ENCODE measurements around the gene CYTH4. TPM values are rescaled to one million over a fixed set of nuclear protein-coding genes. Genes with fewer than 3 reads are reported as not detected.

Gene CYTH4
- total and polyA plus RNA-seq, 4 donors: 10.5 to 84.2 (median 35.0) TPM

DNA sequence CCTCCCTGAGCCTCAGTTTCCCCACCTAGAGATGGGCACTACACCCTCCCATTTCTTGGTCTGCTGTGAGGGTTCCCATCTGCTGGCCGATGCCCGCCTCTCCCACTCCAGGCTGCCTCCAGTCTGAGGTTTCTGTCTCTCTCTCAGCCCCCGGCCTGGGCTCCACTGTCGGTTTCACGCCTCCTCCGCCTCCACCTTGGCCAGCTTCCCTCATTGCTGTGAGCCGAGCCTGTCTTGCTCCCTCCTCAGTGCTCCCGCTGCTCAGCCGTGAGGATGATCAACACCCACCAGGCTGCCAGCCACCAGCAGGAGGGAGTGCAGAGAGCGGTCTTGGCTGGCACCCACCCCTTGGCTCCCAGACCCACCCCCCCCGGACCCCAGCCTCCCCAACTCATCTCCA, 61.0 kb downstream of the CYTH4 start:
- Histone ChIP-seq H3K4me1 (ENCODE audit: control insufficient read depth in 5 of 5, insufficient read depth in 5 of 5, low read length in 5 of 5) (peaks cover 0 to 16% (median 2%) of the 10 kb centered on the region in 5 donors), H3K27ac (ENCODE audit: low read depth in 1 of 2, low read length in 1 of 2) (no peak overlapping the region), H3K36me3 (ENCODE audit: control insufficient read depth in 4 of 4, insufficient read depth in 4 of 4, low read length in 4 of 4) (no peaks in the 10 kb centered on the region), H3K9ac (ENCODE audit: insufficient read depth in 1 of 2, low read length in 2 of 2) (no peak overlapping the region), H3K9me3 (ENCODE audit: control insufficient read depth in 4 of 4, insufficient read depth in 3 of 4, low read length in 3 of 4) (no peaks in the 10 kb centered on the region), H3K4me3 (no peak overlapping the region), H3K27me3 (ENCODE audit: control insufficient read depth in 3 of 3, insufficient read depth in 3 of 3, low read length in 2 of 3) (peaks cover 0 to 3% (median 0%) of the 10 kb centered on the region in 3 donors)
- ATAC-seq (ENCODE audit: insufficient read depth, low FRiP score) (no peak), DNase-seq (no peak)
- TF ChIP-seq, protein P1, sequence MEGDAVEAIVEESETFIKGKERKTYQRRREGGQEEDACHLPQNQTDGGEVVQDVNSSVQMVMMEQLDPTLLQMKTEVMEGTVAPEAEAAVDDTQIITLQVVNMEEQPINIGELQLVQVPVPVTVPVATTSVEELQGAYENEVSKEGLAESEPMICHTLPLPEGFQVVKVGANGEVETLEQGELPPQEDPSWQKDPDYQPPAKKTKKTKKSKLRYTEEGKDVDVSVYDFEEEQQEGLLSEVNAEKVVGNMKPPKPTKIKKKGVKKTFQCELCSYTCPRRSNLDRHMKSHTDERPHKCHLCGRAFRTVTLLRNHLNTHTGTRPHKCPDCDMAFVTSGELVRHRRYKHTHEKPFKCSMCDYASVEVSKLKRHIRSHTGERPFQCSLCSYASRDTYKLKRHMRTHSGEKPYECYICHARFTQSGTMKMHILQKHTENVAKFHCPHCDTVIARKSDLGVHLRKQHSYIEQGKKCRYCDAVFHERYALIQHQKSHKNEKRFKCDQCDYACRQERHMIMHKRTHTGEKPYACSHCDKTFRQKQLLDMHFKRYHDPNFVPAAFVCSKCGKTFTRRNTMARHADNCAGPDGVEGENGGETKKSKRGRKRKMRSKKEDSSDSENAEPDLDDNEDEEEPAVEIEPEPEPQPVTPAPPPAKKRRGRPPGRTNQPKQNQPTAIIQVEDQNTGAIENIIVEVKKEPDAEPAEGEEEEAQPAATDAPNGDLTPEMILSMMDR (IDR thresholded peaks at IDR 0.05; ENCODE audit: control extremely low read depth, extremely low read depth): no peak
- 69 to 80% methylated on average over 11 of the region's 11 CpGs for WGBS, 2 donors

DNA sequence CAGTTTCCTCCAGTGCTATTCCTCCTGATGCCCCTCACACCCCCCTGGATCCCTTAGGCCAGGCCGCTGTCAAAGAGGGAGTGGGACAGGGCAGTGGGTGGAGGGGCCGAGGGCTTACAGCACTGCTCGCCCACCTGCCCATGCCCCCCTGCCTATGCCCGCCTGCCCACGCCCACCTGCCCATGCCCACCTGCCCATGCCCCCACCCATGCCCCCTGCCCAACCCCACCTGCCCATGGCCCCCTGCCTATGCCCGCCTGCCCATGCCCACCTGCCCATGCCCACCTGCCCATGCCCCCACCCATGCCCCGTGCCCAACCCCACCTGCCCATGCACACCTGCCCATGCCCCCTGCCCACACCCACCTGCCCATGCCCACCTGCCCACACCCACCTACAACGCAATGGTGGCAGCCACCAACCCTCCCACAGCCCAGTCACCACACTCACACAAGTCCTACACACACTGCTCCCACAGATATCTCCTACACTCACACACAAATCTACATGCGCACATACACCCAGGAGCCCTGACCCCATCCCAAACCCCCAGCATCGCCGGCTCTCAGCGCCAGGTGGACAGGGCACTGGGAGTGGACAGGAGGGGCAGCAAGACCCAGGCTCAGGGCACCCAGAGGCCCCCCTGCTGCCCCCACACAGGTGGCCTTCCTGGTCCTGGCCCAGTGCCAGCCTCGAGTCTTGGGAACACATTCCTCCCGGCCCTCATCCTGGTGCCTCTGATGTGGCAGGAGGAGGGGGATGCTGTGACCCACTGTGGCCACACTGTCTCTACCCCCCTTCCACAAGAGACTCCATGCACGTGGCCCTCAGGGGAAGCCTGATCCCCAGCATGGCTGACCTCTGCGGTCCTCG, 61.8 kb downstream of the CYTH4 start:
- H3K36me3 ChIP-seq (ENCODE audit: control insufficient read depth in 4 of 4, insufficient read depth in 4 of 4, low read length in 4 of 4): no peaks in the 10 kb centered on the region
- DNase-seq: peak; percentile 17 to 54 (median 35)
- H3K4me1 ChIP-seq (ENCODE audit: control insufficient read depth in 5 of 5, insufficient read depth in 5 of 5, low read length in 5 of 5): peaks cover 0 to 16% (median 2%) of the 10 kb centered on the region in 5 donors
- H3K9ac ChIP-seq (ENCODE audit: insufficient read depth in 1 of 2, low read length in 2 of 2): no peak overlapping the region
- no peaks in the 10 kb centered on the region for H3K9me3 ChIP-seq (ENCODE audit: control insufficient read depth in 4 of 4, insufficient read depth in 3 of 4, low read length in 3 of 4)
- no peak for ATAC-seq (ENCODE audit: insufficient read depth, low FRiP score)
- peaks cover 0 to 3% (median 0%) of the 10 kb centered on the region in 3 donors for H3K27me3 ChIP-seq (ENCODE audit: control insufficient read depth in 3 of 3, insufficient read depth in 3 of 3, low read length in 2 of 3)
- no peak overlapping the region for H3K4me3 ChIP-seq
- 73 to 91% methylated on average over 15 to 17 of the region's 17 CpGs for WGBS, 2 donors
- TF ChIP-seq, protein P1 (IDR thresholded peaks at IDR 0.05; ENCODE audit: control extremely low read depth, extremely low read depth): no peak
- H3K27ac ChIP-seq (ENCODE audit: low read depth in 1 of 2, low read length in 1 of 2): no peak overlapping the region

DNA sequence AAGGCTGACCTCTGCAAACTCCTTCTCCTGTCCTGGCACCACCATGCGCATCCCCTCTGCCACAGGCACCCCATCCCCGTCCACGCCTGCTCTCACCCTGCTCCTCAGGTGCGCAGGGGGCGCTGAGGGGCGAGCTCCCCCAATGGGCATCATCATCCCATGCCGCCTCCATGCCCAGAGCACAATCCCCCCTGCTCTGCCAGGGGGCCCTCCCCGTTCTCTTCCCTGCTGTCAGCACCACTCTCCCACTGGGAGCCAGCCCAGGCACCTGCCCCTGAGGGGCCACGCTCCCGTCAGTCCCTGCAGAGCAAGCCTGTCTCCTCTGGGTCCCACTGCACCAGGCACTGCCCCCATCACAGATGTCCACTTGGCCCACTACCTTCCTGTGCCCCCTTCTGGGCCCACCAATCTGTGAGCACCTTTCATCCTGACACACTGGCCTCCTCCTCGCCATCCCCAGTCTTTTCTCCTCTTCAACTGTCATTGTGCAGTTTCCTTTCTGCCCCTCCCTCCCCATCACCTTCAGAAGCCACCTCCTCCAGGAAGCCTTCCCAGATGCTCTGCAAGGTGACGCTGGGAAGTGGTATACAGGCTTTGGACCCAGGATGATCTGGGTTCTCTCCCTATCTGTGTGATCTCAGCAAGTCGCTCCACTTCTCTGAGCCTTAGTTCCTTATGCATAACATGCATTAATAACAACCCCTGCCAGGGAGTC, 62.6 kb downstream of the CYTH4 start:
- no peak for ATAC-seq (ENCODE audit: insufficient read depth, low FRiP score)

More for the DNA sequence above, 62.6 kb downstream of the CYTH4 start:
- H3K4me3 ChIP-seq: no peak overlapping the region
- H3K4me1 ChIP-seq (ENCODE audit: control insufficient read depth in 5 of 5, insufficient read depth in 5 of 5, low read length in 5 of 5): peaks cover 0 to 16% (median 2%) of the 10 kb centered on the region in 5 donors
- TF ChIP-seq, protein P1 (IDR thresholded peaks at IDR 0.05; ENCODE audit: control extremely low read depth, extremely low read depth): no peak
- no peaks in the 10 kb centered on the region for H3K9me3 ChIP-seq (ENCODE audit: control insufficient read depth in 4 of 4, insufficient read depth in 3 of 4, low read length in 3 of 4)
- no peaks in the 10 kb centered on the region for H3K36me3 ChIP-seq (ENCODE audit: control insufficient read depth in 4 of 4, insufficient read depth in 4 of 4, low read length in 4 of 4)
- DNase-seq: no peak
- 84 to 86% methylated on average over 13 of the region's 13 CpGs for WGBS, 2 donors
- H3K27me3 ChIP-seq (ENCODE audit: control insufficient read depth in 3 of 3, insufficient read depth in 3 of 3, low read length in 2 of 3): peaks cover 0 to 3% (median 0%) of the 10 kb centered on the region in 3 donors
- H3K9ac ChIP-seq (ENCODE audit: insufficient read depth in 1 of 2, low read length in 2 of 2): no peak overlapping the region
- H3K27ac ChIP-seq (ENCODE audit: low read depth in 1 of 2, low read length in 1 of 2): no peak overlapping the region
